B cell (primary cell): ENCODE results near the gene FBXO44. TPM values are rescaled to one million over a fixed set of nuclear protein-coding genes. Genes with fewer than 3 reads are reported as not detected.

ENCODE experiments used
- ATAC-seq: fragments of 200-7000 bp; cut with Tn5 transposase; one replicate; pipeline ENCODE4 v1.10.0; 2021; ENCODE audit warnings: low read depth, mild to moderate bottlenecking, moderate number of reproducible peaks, moderate library complexity
- CTCF ChIA-PET: fragments of 350-600 bp; sonication (Branson Sonifier 250); formaldehyde crosslinking; loops from one replicate; lab custom pipeline; 2021; ENCODE audit warnings: antibody characterized with exemption, inconsistent platforms; lab: Charles Lee
- POLR2A ChIA-PET: fragments of 350-600 bp; sonication (Branson Sonifier 250); formaldehyde crosslinking; loops from one replicate; lab custom pipeline; 2021; ENCODE audit warnings: antibody characterized with exemption; lab: Charles Lee
- DNase-seq: peaks from one replicate; pipeline ENCODE4 v3.0.0; 2013
- H2AFZ ChIP-seq: 2 replicates; pipeline ENCODE4 v1.6.1; 2012; ENCODE audit warnings: mild to moderate bottlenecking, low read depth, low read length; ENCODE audit not compliant: insufficient read depth, poor library complexity, severe bottlenecking
- H3K27ac ChIP-seq, 2 donors: 1 replicate in 1 of 2; 2 replicates in 1 of 2; pipeline ENCODE4 v1.5.1; 2012 to 2013; ENCODE audit warnings: low read length in 2 of 2, mild to moderate bottlenecking in 2 of 2, moderate library complexity in 1 of 2
- H3K27me3 ChIP-seq, 4 experiments: fragments of 200-600 bp in 1 of 4; sonication (generic) in 1 of 4; replicated peaks in 1 of 4; 1 replicate in 2 of 4; 2 replicates in 2 of 4; pipeline versions ENCODE4 v1.6.1 to v1.7.0; 2013 to 2016; ENCODE audit warnings: low read length in 3 of 4, mild to moderate bottlenecking in 2 of 4, mixed read lengths in 1 of 4, moderate library complexity in 1 of 4; ENCODE audit not compliant: insufficient read depth in 4 of 4, control insufficient read depth in 3 of 4; ENCODE audit errors: control extremely low read depth in 1 of 4
- H3K36me3 ChIP-seq, 2 experiments: replicated peaks in 1 of 2; 1 replicate in 1 of 2; 2 replicates in 1 of 2; pipeline versions ENCODE4 v1.6.1 to v1.7.1; 2013; ENCODE audit warnings: low read length in 1 of 2; ENCODE audit not compliant: insufficient read depth in 2 of 2, control insufficient read depth in 1 of 2; ENCODE audit errors: control extremely low read depth in 1 of 2, extremely low read depth in 1 of 2
- H3K4me1 ChIP-seq, 2 donors: fragments of 200-600 bp in 1 of 2; sonication (generic) in 1 of 2; 1 replicate in 1 of 2; 2 replicates in 1 of 2; pipeline versions ENCODE4 v1.5.1 to v1.6.1; 2013 to 2017; ENCODE audit warnings: low read length in 2 of 2; ENCODE audit not compliant: control insufficient read depth in 2 of 2, insufficient read depth in 2 of 2
- H3K4me2 ChIP-seq: replicated peaks from 2 replicates; pipeline ENCODE3; 2012; ENCODE audit warnings: mild to moderate bottlenecking, low read depth, low read length; ENCODE audit not compliant: poor library complexity, severe bottlenecking
- H3K4me3 ChIP-seq, 5 experiments: fragments of 200-600 bp in 1 of 5; sonication (generic) in 1 of 5; 1 replicate in 3 of 5; 2 replicates in 2 of 5; pipeline versions ENCODE4 v1.5.1 to v1.7.0; 2011 to 2016; ENCODE audit warnings: low read length in 4 of 5, mild to moderate bottlenecking in 4 of 5, low read depth in 2 of 5, control low read depth in 1 of 5, moderate library complexity in 1 of 5; ENCODE audit not compliant: insufficient read depth in 1 of 5; ENCODE audit errors: control extremely low read depth in 1 of 5, extremely low read depth in 1 of 5
- H3K79me2 ChIP-seq: fragments of 200-600 bp; sonication (generic); one replicate; pipeline ENCODE4 v1.6.0; 2016; ENCODE audit warnings: low read length; ENCODE audit not compliant: control insufficient read depth, insufficient read depth
- H3K9ac ChIP-seq: fragments of 200-600 bp; sonication (generic); 2 replicates; pipeline ENCODE4 v1.6.1; 2017; ENCODE audit warnings: mild to moderate bottlenecking, low read length, moderate library complexity
- H3K9me3 ChIP-seq, 3 donors: one replicate each; pipeline versions ENCODE4 v1.6.1 to v1.7.1; 2013; ENCODE audit warnings: low read length in 2 of 3; ENCODE audit not compliant: control insufficient read depth in 2 of 3, insufficient read depth in 1 of 3; ENCODE audit errors: control extremely low read depth in 1 of 3
- H4K20me1 ChIP-seq: 2 replicates; pipeline ENCODE4 v1.6.0; 2012; ENCODE audit warnings: mild to moderate bottlenecking, low read length; ENCODE audit not compliant: insufficient read depth, control insufficient read depth, poor library complexity, severe bottlenecking
- H3K27ac Mint-ChIP-seq: one replicate; pipeline ENCODE4 v1.8.0; 2021; ENCODE audit warnings: mixed read lengths
- H3K27me3 Mint-ChIP-seq: one replicate; pipeline ENCODE4 v1.8.0; 2021; ENCODE audit warnings: mixed read lengths
- H3K4me1 Mint-ChIP-seq: one replicate; pipeline ENCODE4 v1.8.0; 2021; ENCODE audit warnings: mixed read lengths
- H3K4me3 Mint-ChIP-seq: one replicate; pipeline ENCODE4 v1.8.0; 2021; ENCODE audit warnings: mixed read lengths
- H3K9me3 Mint-ChIP-seq: one replicate; pipeline ENCODE4 v1.8.0; 2022; ENCODE audit warnings: mixed read lengths; ENCODE audit not compliant: insufficient read depth
- CTCF ChIP-seq: fragments of 200-600 bp; IDR thresholded peaks from one replicate; pipeline ENCODE4 v1.8.0; 2022; ENCODE audit warnings: antibody characterized with exemption, mild to moderate bottlenecking
- EZH2 ChIP-seq: IDR thresholded peaks from 2 replicates; pipeline ENCODE4 v1.6.1; 2012; ENCODE audit warnings: borderline replicate concordance, low read depth, mild to moderate bottlenecking, moderate library complexity, low read length; ENCODE audit not compliant: insufficient read depth, poor library complexity, severe bottlenecking
- WGBS: methylation state at CpG from one replicate; pipeline ENCODE4 v1.1.5; 2013; ENCODE audit warnings: missing lambda C conversion rate; ENCODE audit not compliant: insufficient coverage; 5-methylcytosine and 5-hydroxymethylcytosine counted together
- intact Hi-C: fragments of 100-400 bp; cut with micrococcal nuclease; formaldehyde crosslinking; loops from one replicate; pipeline ENCODE4 v1.10.0; 2022
- polyA plus RNA-seq: library from polyadenylated mRNA; depleted of rRNA; stranded (reverse); fragments of >200 nt; gene quantifications from 2 replicates; pipeline ENCODE4 v1.2.3, GENCODE V29; 2012
- total RNA-seq, 2 donors: library from RNA; stranded (reverse); fragments of 120-200 nt in 1 of 2; gene quantifications; 1 replicate in 1 of 2; 2 replicates in 1 of 2; pipeline versions ENCODE4 v1.2.3 to v1.2.4, GENCODE V29; 2013 to 2022

The FBXO44 gene
- total and polyA plus RNA-seq, 2 donors (not counting 1 experiment from before 2014, with no cell fraction given): 61.5 to 101 TPM

GRCh38 chr1:11651017-11651416, 3.7 kb upstream of the FBXO44 start:
- Mint-ChIP-seq H3K27ac (peak overlapping the region; percentile 54), H3K9me3 (no peaks in the 10 kb centered on the region), H3K27me3 (no peaks in the 10 kb centered on the region), H3K4me1 (peaks cover 34% of the 10 kb centered on the region), H3K4me3 (peak overlapping the region; percentile 83)
- Histone ChIP-seq H3K36me3 (no peaks in the 10 kb centered on the region), H3K27me3 (no peaks in the 10 kb centered on the region), H3K4me2 (peak overlapping the region; percentile 81), H3K4me1 (peaks cover 22 to 36% of the 10 kb centered on the region in 2 donors), H3K9me3 (no peaks in the 10 kb centered on the region), H2AFZ (peak overlapping the region; percentile 68), H3K4me3 (peak overlapping the region in 1 of 5 experiments; percentile 42), H3K9ac (peak overlapping the region; percentile 47), H3K79me2 (no peaks in the 10 kb centered on the region), H3K27ac (no peak overlapping the region), H4K20me1 (peaks cover 10% of the 10 kb centered on the region)
- no peak for DNase-seq
- ChIA-PET POLR2A (interaction anchor here (0.6 to 2.2 kb wide), 4 partner anchors 30 to 639 kb away, joined by 3 to 11 read pairs (median 7); partner anchors contain the start of gene TARDBP), CTCF (interaction anchor here (0.8 to 18.9 kb wide), 16 partner anchors 10 to 614 kb away, joined by 3 to 231 read pairs (median 6); partner anchors contain the start of genes AGTRAP and FBXO6)
- no peak for ATAC-seq
- no peak for TF ChIP-seq CTCF
- TF ChIP-seq EZH2: no peak
- WGBS: 90% methylated on average over 3 of the region's 4 CpGs
- intact Hi-C loops: loop anchor here (5.0 kb wide), 4 partner anchors 81 to 389 kb away; partner anchors contain the start of gene MTOR

- Histone ChIP-seq H2AFZ (no peak overlapping the region), H3K36me3 (peaks cover 0 to 2% of the 10 kb centered on the region in 2 experiments), H3K4me2 (no peak overlapping the region), H3K4me3 (no peak overlapping the region), H3K9ac (no peak overlapping the region), H3K4me1 (peaks cover 22 to 37% of the 10 kb centered on the region in 2 donors), H3K9me3 (no peaks in the 10 kb centered on the region), H3K79me2 (no peaks in the 10 kb centered on the region), H3K27me3 (no peaks in the 10 kb centered on the region), H4K20me1 (peaks cover 11% of the 10 kb centered on the region), H3K27ac (no peak overlapping the region)
- WGBS: 97% methylated on average over 10 of the region's 11 CpGs
- intact Hi-C loops: loop anchor here (5.0 kb wide), 4 partner anchors 80 to 390 kb away; partner anchors contain the start of gene MTOR
- no peak overlapping the region for H3K27ac Mint-ChIP-seq
- H3K4me3 Mint-ChIP-seq: peak overlapping the region; percentile 65
- no peaks in the 10 kb centered on the region for H3K9me3 Mint-ChIP-seq
- CTCF ChIA-PET: interaction anchor here (1.2 to 18.9 kb wide), 6 partner anchors 11 to 615 kb away, joined by 3 to 231 read pairs (median 18); partner anchors contain the start of gene FBXO6
- peaks cover 35% of the 10 kb centered on the region for H3K4me1 Mint-ChIP-seq
- TF ChIP-seq CTCF (no peak), EZH2 (no peak)
- DNase-seq: no peak
- no peaks in the 10 kb centered on the region for H3K27me3 Mint-ChIP-seq
- POLR2A ChIA-PET: interaction anchor here (1.3 to 2.2 kb wide), 2 partner anchors 67 kb away, joined by 5 to 10 read pairs; no protein-coding TSS in a partner anchor
- ATAC-seq: no peak
Observed at GRCh38 chr1:11652203-11652780, 2.4 kb upstream of the FBXO44 start.
